KOPT-K1 (cell line): ENCODE data around the gene ARHGEF28.

Experiments
- H3K27ac ChIP-seq: fragments of 200-600 bp; sonication (generic); 2 replicates; pipeline ENCODE4 v1.5.1; 2016; ENCODE audit warnings: antibody characterized with exemption, mild to moderate bottlenecking, low read depth, low read length; ENCODE audit not compliant: poor library complexity, severe bottlenecking
- H3K36me3 ChIP-seq: fragments of 200-600 bp; sonication (generic); 2 replicates; pipeline ENCODE4 v1.5.1; 2017; ENCODE audit warnings: antibody characterized with exemption, mild to moderate bottlenecking, low read length, moderate library complexity; ENCODE audit not compliant: insufficient read depth
- H3K9me3 ChIP-seq: fragments of 200-600 bp; sonication (generic); 2 replicates; pipeline ENCODE4 v1.5.1; 2017; ENCODE audit warnings: antibody characterized with exemption, low read length, mild to moderate bottlenecking; ENCODE audit not compliant: insufficient read depth, poor library complexity, severe bottlenecking

Gene ARHGEF28

DNA sequence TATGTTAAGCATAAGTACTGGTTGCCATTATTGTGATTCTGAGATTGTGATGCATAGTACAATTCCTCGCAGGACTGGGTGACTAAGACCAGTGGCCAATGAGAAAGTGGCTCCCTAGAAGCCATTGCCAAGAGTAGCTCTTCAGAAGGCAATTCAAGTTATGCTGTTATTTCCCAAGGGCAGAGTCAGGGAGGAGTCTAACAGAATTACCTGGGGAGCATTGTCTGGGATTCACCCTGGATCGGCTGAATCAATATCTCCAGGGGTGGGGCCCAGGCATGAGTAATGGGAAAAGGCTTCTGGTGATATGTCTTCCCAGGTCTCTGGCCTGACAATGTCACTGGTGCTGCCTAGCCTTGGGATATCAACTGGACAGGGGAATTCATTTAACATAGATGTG, 10.9 kb upstream of the ARHGEF28 start:
- Histone ChIP-seq H3K36me3 (no peaks in the 10 kb centered on the region), H3K27ac (no peak overlapping the region), H3K9me3 (peaks cover 12% of the 10 kb centered on the region)

DNA sequence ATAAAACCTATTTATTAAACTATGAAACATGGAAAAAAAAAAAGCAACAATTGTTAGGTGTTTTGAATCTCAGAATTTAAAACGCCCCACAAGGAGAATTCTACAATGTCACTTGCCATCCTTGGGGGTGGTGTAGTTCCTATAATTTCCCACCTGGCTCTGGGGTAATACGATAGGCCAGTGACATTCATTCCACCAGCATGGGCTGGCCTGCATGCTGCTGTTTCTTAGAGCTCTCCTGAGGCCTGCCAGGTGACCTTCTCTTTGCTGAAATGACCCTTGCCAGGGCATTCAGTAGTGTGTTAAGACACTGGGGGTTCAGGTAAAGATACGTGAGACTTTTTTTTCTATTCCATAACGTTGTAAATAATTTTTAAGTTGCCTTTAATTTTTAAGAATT, 10.0 kb upstream of the ARHGEF28 start:
- H3K9me3 ChIP-seq, result peaks cover 5% of the 10 kb centered on the region
- no peaks in the 10 kb centered on the region for H3K36me3 ChIP-seq

DNA sequence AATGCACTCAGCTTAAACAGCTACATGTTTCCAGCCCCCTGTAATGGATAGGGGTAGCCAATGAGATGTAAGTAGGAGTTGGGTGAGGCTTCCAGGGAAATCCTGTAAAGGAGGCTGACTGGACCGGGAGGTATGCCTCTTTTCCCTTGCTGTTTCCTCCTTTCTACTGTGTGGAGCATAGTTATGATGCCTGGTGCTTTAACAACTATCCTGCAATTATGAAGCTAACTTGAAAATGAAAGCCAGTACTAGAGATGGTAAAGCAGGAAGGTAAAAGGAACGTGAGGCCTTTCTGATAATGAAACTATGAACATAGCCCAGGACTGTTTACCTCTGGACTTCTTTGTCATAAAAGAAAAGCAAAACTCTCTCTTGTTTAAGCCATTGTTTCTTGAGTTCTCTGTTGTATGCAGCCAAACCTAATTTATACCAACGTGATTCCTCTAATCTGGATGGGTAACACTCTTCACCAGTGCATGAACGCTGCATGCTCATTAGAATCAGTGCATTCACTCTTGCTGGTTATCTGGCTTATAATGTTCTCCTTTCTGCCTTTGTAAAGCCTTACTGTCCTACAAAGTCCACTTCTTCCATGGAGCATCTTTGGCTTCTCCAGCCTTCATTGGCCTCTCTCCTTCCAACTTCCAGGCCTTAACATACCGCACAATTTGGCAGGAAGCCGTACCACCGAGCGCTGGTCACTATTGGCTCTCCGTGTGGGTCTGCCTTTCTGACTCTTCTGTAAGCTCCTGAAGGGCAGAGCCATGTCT, 8.3 kb upstream of the ARHGEF28 start:
- H3K27ac ChIP-seq, result no peak overlapping the region
- no peaks in the 10 kb centered on the region for H3K36me3 ChIP-seq
- H3K9me3 ChIP-seq, result no peaks in the 10 kb centered on the region

More for the DNA sequence above, 10.0 kb upstream of the ARHGEF28 start:
- H3K27ac ChIP-seq, result no peak overlapping the region

DNA sequence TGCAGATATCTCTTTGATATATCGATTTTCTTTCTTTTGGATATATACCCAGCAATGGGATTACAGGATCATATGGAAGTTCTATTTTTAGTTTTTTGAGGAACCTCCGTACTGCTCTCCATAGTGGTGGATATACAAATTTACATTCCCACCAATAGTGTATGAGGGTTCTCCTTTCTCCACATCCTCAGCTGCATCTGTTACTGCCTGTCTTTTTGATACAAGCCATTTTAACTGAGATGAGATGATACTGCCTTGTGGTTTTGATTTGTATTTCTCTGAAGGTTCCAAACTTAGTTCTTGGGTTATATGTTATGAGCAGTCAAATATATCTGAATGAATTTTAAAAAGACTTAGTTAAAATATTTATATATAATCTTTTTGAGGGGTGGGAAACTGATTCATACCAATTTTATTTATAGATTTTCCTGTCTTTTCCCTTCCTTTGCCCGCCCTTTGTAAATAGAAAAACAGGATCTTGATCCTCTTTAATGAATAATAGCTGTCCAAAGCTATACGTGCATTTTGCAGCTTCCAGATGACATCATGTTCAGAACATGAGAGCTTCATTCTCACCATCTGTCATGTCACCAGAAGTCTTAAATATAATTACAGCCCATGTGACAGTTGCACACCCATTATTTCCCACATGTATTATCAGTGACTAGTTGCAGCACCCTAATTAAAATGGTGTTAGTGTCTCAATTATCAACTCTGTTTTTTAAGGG, 6.2 kb upstream of the ARHGEF28 start:
- Histone ChIP-seq H3K27ac (no peak overlapping the region), H3K9me3 (no peaks in the 10 kb centered on the region), H3K36me3 (no peaks in the 10 kb centered on the region)

DNA sequence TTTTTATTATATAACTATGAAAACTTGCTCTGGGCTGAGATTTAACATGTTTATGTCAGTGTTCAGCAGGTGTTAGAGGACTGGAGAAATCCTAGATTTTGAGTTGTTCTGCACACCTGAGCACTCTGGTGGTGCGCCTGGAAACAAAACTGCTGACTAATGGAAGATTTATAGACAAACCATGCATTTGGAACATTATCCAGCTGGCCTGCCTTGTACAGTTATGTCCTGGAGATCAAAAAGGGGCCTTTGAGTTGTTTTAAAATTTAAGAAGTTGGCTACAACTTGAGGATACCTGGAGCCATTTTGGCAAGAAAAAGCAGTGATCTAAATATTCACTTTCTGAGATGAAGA, 5.7 kb upstream of the ARHGEF28 start:
- Histone ChIP-seq H3K27ac (no peak overlapping the region), H3K36me3 (no peaks in the 10 kb centered on the region), H3K9me3 (no peaks in the 10 kb centered on the region)

DNA sequence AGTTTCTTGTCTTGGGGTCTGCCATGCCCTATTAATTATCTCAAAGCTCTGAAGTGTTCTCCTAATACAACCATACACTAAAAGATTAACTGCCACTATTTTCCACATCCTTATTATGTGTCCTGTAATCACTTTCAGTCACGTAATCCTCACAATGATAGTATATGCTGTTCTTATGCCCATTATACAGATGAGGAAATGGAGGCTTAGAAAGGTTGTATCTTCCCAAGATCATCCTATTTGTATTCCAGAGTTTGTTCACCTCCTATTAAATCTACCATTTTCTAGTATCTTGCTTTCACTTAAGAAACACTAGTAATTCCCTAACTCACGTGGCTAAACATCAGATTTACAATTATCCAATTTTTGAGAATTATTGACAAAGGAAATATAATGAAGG, 2.9 kb upstream of the ARHGEF28 start:
- Histone ChIP-seq H3K9me3 (no peaks in the 10 kb centered on the region), H3K27ac (no peak overlapping the region), H3K36me3 (no peaks in the 10 kb centered on the region)

DNA sequence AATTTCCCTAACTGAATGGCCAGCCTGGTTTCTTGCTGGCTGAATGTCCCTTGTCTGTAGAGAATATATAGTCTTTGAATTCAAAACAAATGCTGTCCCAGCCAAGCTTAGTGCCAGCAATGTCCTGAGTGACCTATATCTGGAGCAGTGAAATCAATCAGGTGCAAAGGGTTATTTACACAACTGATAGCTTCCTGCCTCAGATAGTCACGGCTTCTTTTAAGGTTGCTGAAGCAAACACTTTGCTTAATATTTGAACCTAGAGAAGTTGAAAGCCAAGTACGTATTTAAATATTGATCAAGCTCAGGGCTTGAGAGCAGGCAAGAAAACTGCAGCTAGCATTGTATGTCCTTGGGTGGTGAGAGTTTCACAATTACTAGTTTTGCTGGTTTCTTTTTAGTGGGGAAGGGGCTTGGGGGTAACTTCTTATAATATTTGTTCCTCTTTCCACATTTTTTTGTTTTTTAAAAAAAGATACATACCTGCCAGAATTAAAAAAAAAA, 2.0 kb upstream of the ARHGEF28 start:
- Histone ChIP-seq H3K9me3 (no peaks in the 10 kb centered on the region), H3K36me3 (no peaks in the 10 kb centered on the region), H3K27ac (no peak overlapping the region)

DNA sequence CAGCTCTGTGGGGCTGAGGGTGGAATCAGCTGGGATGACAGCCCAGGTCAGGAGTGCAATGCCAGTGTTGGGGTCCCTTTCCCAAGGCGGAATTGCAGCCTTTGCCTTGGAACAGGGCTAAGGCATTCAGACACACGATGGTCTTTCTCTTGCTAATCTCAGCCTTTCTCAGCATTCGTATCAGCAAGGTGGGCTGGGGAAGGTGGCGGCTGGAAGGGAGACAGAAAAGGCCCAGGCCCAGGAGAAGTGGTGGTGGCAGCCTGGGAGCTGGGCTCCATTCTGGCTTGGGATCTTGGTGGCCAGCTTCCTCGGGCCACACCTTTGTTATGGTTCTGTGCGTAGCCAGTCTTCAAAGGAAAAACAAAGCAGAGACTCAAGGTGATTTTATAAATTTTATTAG, 1.1 kb upstream of the ARHGEF28 start:
- Histone ChIP-seq H3K27ac (no peak overlapping the region), H3K36me3 (no peaks in the 10 kb centered on the region), H3K9me3 (no peaks in the 10 kb centered on the region)

DNA sequence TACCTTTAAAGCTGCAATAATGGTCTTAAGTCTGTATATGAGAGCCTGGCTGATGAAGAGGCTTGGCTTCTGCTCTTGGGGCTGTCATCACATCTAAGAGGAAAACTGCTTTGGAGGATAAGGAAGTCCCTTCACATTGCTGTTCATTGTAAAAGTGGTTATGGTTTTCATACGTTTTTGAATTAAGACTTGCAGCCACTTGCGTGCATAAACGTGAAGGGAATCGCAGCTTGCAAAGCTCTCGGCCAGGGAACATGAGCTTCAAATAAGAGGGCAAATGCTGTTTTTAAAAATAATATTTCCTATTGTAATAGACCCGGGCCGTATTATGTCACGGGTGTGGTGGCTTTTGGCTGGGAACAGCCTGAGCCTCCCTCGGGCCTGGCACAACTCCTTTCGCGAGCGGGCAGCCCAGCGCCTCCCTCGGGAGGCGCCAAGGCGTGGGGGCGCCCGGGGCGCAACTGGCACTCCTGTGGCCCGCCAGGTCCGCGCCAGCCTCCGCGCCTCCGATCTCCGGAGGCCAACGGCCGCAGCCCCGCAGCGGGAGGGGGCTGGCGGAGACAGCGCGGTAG, 538 bp upstream of the ARHGEF28 start:
- Histone ChIP-seq H3K9me3 (no peaks in the 10 kb centered on the region), H3K36me3 (no peaks in the 10 kb centered on the region), H3K27ac (no peak overlapping the region)

DNA sequence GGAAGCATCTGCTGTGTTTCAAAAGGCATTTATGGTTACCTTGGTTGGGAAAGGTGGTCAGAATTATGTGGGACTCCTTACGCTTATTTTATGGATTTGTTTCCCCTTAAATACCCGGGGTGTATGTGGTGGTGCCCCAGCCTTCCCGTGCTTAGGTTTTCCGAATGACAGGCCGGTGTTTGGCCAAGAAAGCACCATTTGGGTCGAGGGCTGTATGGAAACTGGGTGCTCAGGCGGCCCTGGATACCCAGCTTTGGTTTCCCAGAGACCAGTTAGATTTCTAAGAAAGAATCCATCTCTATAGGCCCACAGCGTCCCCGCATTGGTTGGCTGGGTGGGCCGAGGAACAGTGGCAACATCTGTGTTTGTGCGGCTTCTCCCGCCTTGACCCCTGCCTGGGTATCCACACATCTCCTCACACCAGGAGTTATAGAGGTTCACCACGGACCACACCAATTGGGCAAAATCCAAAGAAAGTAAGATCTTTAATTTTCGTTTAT, 868 bp downstream of the ARHGEF28 start:
- H3K9me3 ChIP-seq, result no peaks in the 10 kb centered on the region
- no peaks in the 10 kb centered on the region for H3K36me3 ChIP-seq
- H3K27ac ChIP-seq, result no peak overlapping the region

DNA sequence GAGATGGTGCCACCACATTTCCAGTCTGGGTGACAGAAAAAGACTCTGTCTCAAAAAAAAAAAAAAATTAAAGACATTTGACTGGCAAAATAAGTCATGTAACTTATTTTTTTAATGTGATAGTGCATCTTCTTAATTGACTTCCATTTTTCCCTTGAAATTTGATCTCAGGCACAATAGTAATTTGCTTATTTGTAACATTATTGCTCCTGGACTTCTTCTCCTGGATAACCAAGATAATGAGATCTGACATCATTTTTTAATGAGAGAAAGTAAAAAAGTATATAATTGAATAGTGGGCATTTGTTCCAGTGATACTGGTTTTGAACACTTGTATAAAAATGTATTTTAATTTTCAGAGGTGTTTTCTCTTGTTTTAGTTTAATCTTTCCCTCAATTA, 3.5 kb downstream of the ARHGEF28 start:
- Histone ChIP-seq H3K27ac (no peak overlapping the region), H3K36me3 (no peaks in the 10 kb centered on the region)

DNA sequence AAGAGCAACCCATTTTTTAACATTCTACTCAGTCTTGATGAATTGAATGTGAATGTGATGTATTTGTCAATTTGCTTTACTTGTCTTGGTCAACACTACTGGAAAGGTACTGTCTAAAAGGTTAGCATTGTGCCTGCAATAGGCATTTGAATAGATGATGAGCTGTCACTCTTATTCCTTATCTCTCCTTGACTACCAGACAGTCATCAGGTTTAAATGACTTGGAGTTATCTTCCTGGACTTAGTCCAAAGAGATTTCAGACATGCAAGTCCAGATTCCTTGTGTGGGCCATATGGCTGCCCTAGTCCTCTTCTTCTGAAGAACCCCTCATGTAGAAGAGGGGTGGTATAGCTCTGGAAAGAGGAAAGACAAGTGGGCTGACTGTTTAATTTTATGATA, 4.8 kb downstream of the ARHGEF28 start:
- no peaks in the 10 kb centered on the region for H3K9me3 ChIP-seq
- H3K27ac ChIP-seq, result no peak overlapping the region
- H3K36me3 ChIP-seq, result no peaks in the 10 kb centered on the region

More for the DNA sequence above, 3.5 kb downstream of the ARHGEF28 start:
- H3K9me3 ChIP-seq, result no peaks in the 10 kb centered on the region

DNA sequence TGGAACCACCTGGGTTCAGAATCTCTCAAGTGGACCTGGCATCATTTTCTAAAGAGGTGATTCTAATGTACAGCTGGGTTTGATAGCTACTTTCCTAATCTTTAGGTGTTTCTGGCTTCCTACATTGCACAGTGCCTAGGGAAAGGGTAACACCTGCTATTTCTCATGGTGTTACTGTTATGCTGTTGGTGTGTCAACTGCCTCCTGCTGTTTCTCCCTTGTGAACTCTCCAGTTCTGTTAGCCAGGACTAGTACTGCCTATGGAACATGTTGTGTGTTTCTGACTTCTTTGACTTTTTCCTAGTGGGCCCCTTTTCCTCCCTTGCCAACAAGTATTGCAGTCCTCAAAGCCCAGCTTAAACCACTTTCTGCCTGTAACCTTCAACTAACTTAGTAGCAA, 5.5 kb downstream of the ARHGEF28 start:
- no peaks in the 10 kb centered on the region for H3K9me3 ChIP-seq
- no peaks in the 10 kb centered on the region for H3K36me3 ChIP-seq
- no peak overlapping the region for H3K27ac ChIP-seq

DNA sequence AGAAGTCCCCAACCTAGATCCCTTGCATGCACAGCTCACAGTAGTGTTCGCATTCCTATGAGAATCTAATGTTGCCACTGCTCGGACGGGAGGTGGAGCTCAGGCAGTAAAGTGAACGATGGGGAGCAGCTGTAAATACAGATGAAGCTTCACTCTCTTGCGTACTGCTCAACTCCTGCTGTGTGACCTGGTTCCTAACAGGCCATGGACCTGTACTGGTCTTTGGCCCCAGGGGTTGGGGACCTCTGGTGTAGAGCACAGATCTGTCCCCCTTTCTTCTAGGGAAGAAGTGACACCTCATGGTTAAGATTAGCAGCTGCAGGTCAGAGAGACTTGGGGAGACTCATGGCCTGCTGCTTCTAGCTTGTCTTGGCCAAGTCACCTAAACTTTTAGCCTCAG, 7.1 kb downstream of the ARHGEF28 start:
- Histone ChIP-seq H3K36me3 (no peaks in the 10 kb centered on the region), H3K27ac (no peak overlapping the region), H3K9me3 (no peaks in the 10 kb centered on the region)

DNA sequence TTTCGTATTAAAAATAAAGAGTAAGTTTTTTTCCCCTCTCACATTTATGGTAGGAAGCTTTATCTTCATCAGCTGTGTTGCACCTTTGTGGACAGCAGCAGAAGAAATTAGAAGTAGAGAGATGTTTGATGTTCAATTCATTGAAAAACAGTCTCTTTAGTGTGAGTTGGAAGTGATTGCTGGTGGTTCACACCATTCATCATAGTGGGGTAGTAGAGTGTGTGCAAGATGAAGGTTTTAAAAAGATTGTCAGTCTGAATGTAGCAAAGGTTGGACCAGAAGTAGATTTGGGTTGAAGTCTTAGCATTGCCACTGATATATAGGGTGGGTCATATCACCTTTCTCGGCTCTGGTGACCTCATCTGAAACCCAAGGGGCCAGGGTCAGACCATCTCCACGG, 10.4 kb downstream of the ARHGEF28 start:
- Histone ChIP-seq H3K36me3 (no peaks in the 10 kb centered on the region), H3K27ac (no peak overlapping the region), H3K9me3 (no peaks in the 10 kb centered on the region)
